Neural progenitor cell (in vitro differentiated cells): ENCODE results near the gene LRRN4.

Experiments used
- CTCF ChIP-seq: fragments of 200-600 bp; sonication (generic); IDR thresholded peaks from 2 replicates; pipeline ENCODE4 v1.5.1; 2017; ENCODE audit warnings: antibody characterized with exemption, mild to moderate bottlenecking
- EZH2 ChIP-seq: fragments of 200-600 bp; sonication (generic); IDR thresholded peaks from 2 replicates; pipeline ENCODE4 v1.6.1; 2017; ENCODE audit warnings: antibody characterized with exemption, mild to moderate bottlenecking, moderate library complexity

DNA sequence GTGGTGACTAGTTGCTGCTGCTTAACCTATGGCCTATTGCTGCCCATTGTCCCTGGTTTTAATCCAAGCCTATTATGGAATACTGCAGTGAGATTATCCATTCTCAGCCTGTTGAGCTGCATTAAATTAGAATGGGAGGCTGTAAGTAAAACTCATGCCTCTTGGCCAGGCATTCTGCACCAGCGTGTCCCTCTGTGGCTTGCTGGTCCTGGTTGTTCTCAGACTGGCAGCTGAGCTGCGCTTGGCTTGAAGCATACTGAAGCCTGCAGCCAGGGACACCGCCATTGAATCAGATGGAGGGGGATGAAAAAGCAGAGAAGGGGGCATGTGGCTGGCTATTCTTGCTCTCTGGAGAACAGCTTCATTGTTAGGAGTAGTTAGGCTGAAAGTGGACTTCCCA, 15.6 kb downstream of the LRRN4 start:
- TF ChIP-seq CTCF (no peak), EZH2 (no peak)
